Stomach (tissue), 4 donors: ENCODE results near the gene DYRK1A.

ENCODE experiments used
- CTCF ChIP-seq, 7 experiments: fragments of 450-650 bp in 4 of 7; fragments of 200-600 bp in 3 of 7; sonication (generic) in 3 of 7; IDR thresholded peaks; one replicate each; pipeline ENCODE4 v1.5.1; 2016 to 2019; ENCODE audit warnings: antibody characterized with exemption in 7 of 7, control low read depth in 2 of 7, mild to moderate bottlenecking in 1 of 7
- POLR2A ChIP-seq, 4 donors: fragments of 450-650 bp; IDR thresholded peaks; one replicate each; pipeline ENCODE4 v1.6.1; 2016; ENCODE audit warnings: antibody characterized with exemption in 4 of 4, control low read depth in 2 of 4, mild to moderate bottlenecking in 1 of 4, moderate library complexity in 1 of 4
- POLR2AphosphoS5 ChIP-seq, 3 donors: sonication (generic); formaldehyde crosslinking; IDR thresholded peaks; one replicate each; pipeline ENCODE4 v1.6.1; 2016; ENCODE audit warnings: antibody characterized with exemption in 3 of 3

GRCh38 chr21:37413553-37414291 lies 47.1 kb downstream of the DYRK1A start:
- no peak for TF ChIP-seq CTCF (IDR thresholded peaks at IDR 0.05)
- TF ChIP-seq POLR2AphosphoS5 (IDR thresholded peaks at IDR 0.05): no peak
- TF ChIP-seq POLR2A (IDR thresholded peaks at IDR 0.05): no peak
